Hematopoietic multipotent progenitor cell treated with erythropoietin and hydrocortisone succinate and interleukin-3 and kit ligand, for 4 days (in vitro differentiated cells): ENCODE results near the gene ADRA2A.
A peak's percentile ranks its signal among the peaks of the same experiment; 100 is the strongest.

Experiments
- DNase-seq: peaks from one replicate; pipeline ENCODE4 v3.0.0-alpha.2; 2015

The ADRA2A gene

GRCh38 chr10:111084366-111085255 lies 7.8 kb downstream of the ADRA2A start:
- no peak for DNase-seq

GRCh38 chr10:111085690-111086353 lies 9.0 kb downstream of the ADRA2A start:
- no peak for DNase-seq

- DNase-seq, result peak; percentile 58
These were observed 9.7 kb downstream of the ADRA2A start for GRCh38 chr10:111086574-111086973.

GRCh38 chr10:111087331-111087756 lies 10.5 kb downstream of the ADRA2A start:
- DNase-seq, result no peak

GRCh38 chr10:111087968-111088505 lies 11.2 kb downstream of the ADRA2A start:
- no peak for DNase-seq

- no peak for DNase-seq
These were observed 12.5 kb downstream of the ADRA2A start for GRCh38 chr10:111089293-111089692.

- DNase-seq, result no peak
These were observed 15.0 kb downstream of the ADRA2A start for GRCh38 chr10:111091833-111092232.

- peak; percentile 30 for DNase-seq
These were observed 17.0 kb downstream of the ADRA2A start for GRCh38 chr10:111093741-111094380.

GRCh38 chr10:111098679-111099437 lies 22.0 kb downstream of the ADRA2A start:
- DNase-seq, result no peak

GRCh38 chr10:111100198-111100597 lies 23.4 kb downstream of the ADRA2A start:
- no peak for DNase-seq

GRCh38 chr10:111101796-111102195 lies 25.0 kb downstream of the ADRA2A start:
- DNase-seq, result no peak

- DNase-seq, result no peak
These were observed 25.6 kb downstream of the ADRA2A start for GRCh38 chr10:111102359-111102837.

- DNase-seq, result no peak
These were observed 26.5 kb downstream of the ADRA2A start for GRCh38 chr10:111103196-111103840.

- no peak for DNase-seq
These were observed 28.0 kb downstream of the ADRA2A start for GRCh38 chr10:111104811-111105210.

- no peak for DNase-seq
These were observed 29.3 kb downstream of the ADRA2A start for GRCh38 chr10:111106081-111106480.

- DNase-seq, result no peak
These were observed 30.2 kb downstream of the ADRA2A start for GRCh38 chr10:111107023-111107422.

- DNase-seq, result no peak
These were observed 31.0 kb downstream of the ADRA2A start for GRCh38 chr10:111107846-111108245.

- DNase-seq, result no peak
These were observed 31.6 kb downstream of the ADRA2A start for GRCh38 chr10:111108441-111108840.

GRCh38 chr10:111109501-111110242 lies 32.8 kb downstream of the ADRA2A start:
- DNase-seq, result peak; percentile 60

- no peak for DNase-seq
These were observed 33.9 kb downstream of the ADRA2A start for GRCh38 chr10:111110771-111111170.

GRCh38 chr10:111112333-111112732 lies 35.5 kb downstream of the ADRA2A start:
- DNase-seq, result no peak
